Measurements from ENCODE around the gene OR6K2.

DNA sequence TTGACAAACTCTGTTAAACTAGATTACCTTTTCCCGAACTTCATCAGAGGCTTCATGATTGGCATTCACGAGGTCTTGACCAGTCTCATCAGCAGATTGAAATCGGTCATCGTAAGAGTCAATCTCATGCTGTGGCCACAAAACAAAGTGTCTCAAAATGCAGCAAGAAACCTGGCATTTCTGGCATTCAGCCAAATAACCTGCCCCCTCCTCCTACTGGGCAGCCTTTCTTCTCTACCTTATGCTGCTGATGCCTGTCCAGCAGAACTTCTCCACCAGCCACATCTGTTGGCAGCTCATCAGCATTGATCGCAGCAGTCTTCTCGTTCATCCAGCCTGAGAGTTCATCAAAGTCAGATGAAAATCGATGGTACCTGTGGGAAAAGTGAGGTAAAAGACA, 26.1 kb downstream of the OR6K2 start:
- no peak for TF ChIP-seq YY1 (tag by site-specific recombination; IDR thresholded peaks at IDR 0.05)
- TF ChIP-seq ZNF23 (tag by site-specific recombination; IDR thresholded peaks at IDR 0.05; ENCODE audit: borderline replicate concordance), result no peak
- TF ChIP-seq, protein P1, sequence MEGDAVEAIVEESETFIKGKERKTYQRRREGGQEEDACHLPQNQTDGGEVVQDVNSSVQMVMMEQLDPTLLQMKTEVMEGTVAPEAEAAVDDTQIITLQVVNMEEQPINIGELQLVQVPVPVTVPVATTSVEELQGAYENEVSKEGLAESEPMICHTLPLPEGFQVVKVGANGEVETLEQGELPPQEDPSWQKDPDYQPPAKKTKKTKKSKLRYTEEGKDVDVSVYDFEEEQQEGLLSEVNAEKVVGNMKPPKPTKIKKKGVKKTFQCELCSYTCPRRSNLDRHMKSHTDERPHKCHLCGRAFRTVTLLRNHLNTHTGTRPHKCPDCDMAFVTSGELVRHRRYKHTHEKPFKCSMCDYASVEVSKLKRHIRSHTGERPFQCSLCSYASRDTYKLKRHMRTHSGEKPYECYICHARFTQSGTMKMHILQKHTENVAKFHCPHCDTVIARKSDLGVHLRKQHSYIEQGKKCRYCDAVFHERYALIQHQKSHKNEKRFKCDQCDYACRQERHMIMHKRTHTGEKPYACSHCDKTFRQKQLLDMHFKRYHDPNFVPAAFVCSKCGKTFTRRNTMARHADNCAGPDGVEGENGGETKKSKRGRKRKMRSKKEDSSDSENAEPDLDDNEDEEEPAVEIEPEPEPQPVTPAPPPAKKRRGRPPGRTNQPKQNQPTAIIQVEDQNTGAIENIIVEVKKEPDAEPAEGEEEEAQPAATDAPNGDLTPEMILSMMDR (tag by site-specific recombination; IDR thresholded peaks at IDR 0.05), result no peak
- no peak for TF ChIP-seq ZNF76 (tag by site-specific recombination; IDR thresholded peaks at IDR 0.05; ENCODE audit: borderline replicate concordance, low read depth)
- TF ChIP-seq ZNF585B (tag by site-specific recombination; IDR thresholded peaks at IDR 0.05), result no peak
- TF ChIP-seq ZNF140 (tag by site-specific recombination; IDR thresholded peaks at IDR 0.05), result no peak
